ENCODE data around the gene PTEN.
"Not testable (repeated sequence)": the region's sequence is repeated elsewhere in the genome, so short reads cannot be mapped to it uniquely, and the experiment has no call there.

The PTEN gene

GRCh38 chr10:87860816-87861403, 2.5 kb upstream of the PTEN start:
- Mint-ChIP-seq H3K36me3 (ENCODE audit: low read depth) (peaks cover 24% of the 10 kb centered on the region), H3K4me3 (peak overlapping the region; percentile 96), H3K4me1 (ENCODE audit: low read depth) (peaks cover 38% of the 10 kb centered on the region), H3K27me3 (no peaks in the 10 kb centered on the region), H3K27ac (no peak overlapping the region), H3K9me3 (no peaks in the 10 kb centered on the region)
- no peak for DNase-seq

GRCh38 chr10:87861566-87861952, 1.9 kb upstream of the PTEN start:
- H3K4me3 Mint-ChIP-seq, result peak overlapping the region; percentile 96
- no peaks in the 10 kb centered on the region for H3K9me3 Mint-ChIP-seq
- H3K4me1 Mint-ChIP-seq (ENCODE audit: low read depth), result peaks cover 42% of the 10 kb centered on the region
- H3K36me3 Mint-ChIP-seq (ENCODE audit: low read depth), result peaks cover 27% of the 10 kb centered on the region
- peak overlapping the region; percentile 97 for H3K27ac Mint-ChIP-seq
- no peaks in the 10 kb centered on the region for H3K27me3 Mint-ChIP-seq
- no peak for DNase-seq

GRCh38 chr10:87861953-87862678, 1.3 kb upstream of the PTEN start:
- DNase-seq, result peak; percentile 95
- H3K36me3 Mint-ChIP-seq (ENCODE audit: low read depth), result peaks cover 31% of the 10 kb centered on the region
- H3K27me3 Mint-ChIP-seq, result no peaks in the 10 kb centered on the region
- H3K27ac Mint-ChIP-seq, result peak overlapping the region; percentile 97
- H3K4me1 Mint-ChIP-seq (ENCODE audit: low read depth), result peaks cover 46% of the 10 kb centered on the region
- H3K4me3 Mint-ChIP-seq, result peak overlapping the region; percentile 96
- no peaks in the 10 kb centered on the region for H3K9me3 Mint-ChIP-seq

GRCh38 chr10:87862679-87863052, 759 bp upstream of the PTEN start:
- H3K9me3 Mint-ChIP-seq, result no peaks in the 10 kb centered on the region
- DNase-seq, result no peak
- no peaks in the 10 kb centered on the region for H3K27me3 Mint-ChIP-seq
- H3K27ac Mint-ChIP-seq, result peak overlapping the region; percentile 97
- H3K36me3 Mint-ChIP-seq (ENCODE audit: low read depth), result peaks cover 34% of the 10 kb centered on the region
- peaks cover 50% of the 10 kb centered on the region for H3K4me1 Mint-ChIP-seq (ENCODE audit: low read depth)
- H3K4me3 Mint-ChIP-seq, result peak overlapping the region; percentile 96

GRCh38 chr10:87863951-87864495, 598 bp downstream of the PTEN start:
- not testable (repeated sequence) for H3K9me3 Mint-ChIP-seq, H3K27me3 Mint-ChIP-seq
- peak overlapping the region; percentile 87 for H3K27ac Mint-ChIP-seq
- peak; percentile 64 for DNase-seq
- peak overlapping the region; percentile 96 for H3K4me3 Mint-ChIP-seq
- peaks cover 45% of the 10 kb centered on the region for H3K36me3 Mint-ChIP-seq (ENCODE audit: low read depth)
- peaks cover 61% of the 10 kb centered on the region for H3K4me1 Mint-ChIP-seq (ENCODE audit: low read depth)

GRCh38 chr10:87864496-87865059, 1.2 kb downstream of the PTEN start:
- H3K36me3 Mint-ChIP-seq (ENCODE audit: low read depth), result peaks cover 45% of the 10 kb centered on the region
- no peaks in the 10 kb centered on the region for H3K9me3 Mint-ChIP-seq
- H3K27ac Mint-ChIP-seq, result peak overlapping the region; percentile 87
- DNase-seq, result no peak
- peaks cover 64% of the 10 kb centered on the region for H3K4me1 Mint-ChIP-seq (ENCODE audit: low read depth)
- H3K4me3 Mint-ChIP-seq, result peak overlapping the region; percentile 96
- no peaks in the 10 kb centered on the region for H3K27me3 Mint-ChIP-seq

GRCh38 chr10:87865241-87865881, 1.9 kb downstream of the PTEN start:
- DNase-seq, result no peak
- peaks cover 66% of the 10 kb centered on the region for H3K4me1 Mint-ChIP-seq (ENCODE audit: low read depth)

GRCh38 chr10:87866412-87866974, 3.1 kb downstream of the PTEN start:
- Mint-ChIP-seq H3K9me3 (no peaks in the 10 kb centered on the region), H3K4me1 (ENCODE audit: low read depth) (peaks cover 65% of the 10 kb centered on the region), H3K4me3 (peak overlapping the region; percentile 96), H3K27ac (peak overlapping the region; percentile 18), H3K27me3 (no peaks in the 10 kb centered on the region), H3K36me3 (ENCODE audit: low read depth) (peaks cover 50% of the 10 kb centered on the region)
- no peak for DNase-seq

More at GRCh38 chr10:87865241-87865881, 1.9 kb downstream of the PTEN start:
- Mint-ChIP-seq H3K9me3 (no peaks in the 10 kb centered on the region), H3K36me3 (ENCODE audit: low read depth) (peaks cover 45% of the 10 kb centered on the region), H3K4me3 (peak overlapping the region; percentile 96), H3K27ac (peak overlapping the region; percentile 51), H3K27me3 (no peaks in the 10 kb centered on the region)

GRCh38 chr10:87867453-87867852, 4.0 kb downstream of the PTEN start:
- Mint-ChIP-seq H3K9me3 (no peaks in the 10 kb centered on the region), H3K4me1 (ENCODE audit: low read depth) (peaks cover 66% of the 10 kb centered on the region), H3K36me3 (ENCODE audit: low read depth) (peaks cover 54% of the 10 kb centered on the region), H3K27ac (no peak overlapping the region), H3K4me3 (peak overlapping the region; percentile 96), H3K27me3 (no peaks in the 10 kb centered on the region)
- no peak for DNase-seq

GRCh38 chr10:87868277-87868676, 4.9 kb downstream of the PTEN start:
- Mint-ChIP-seq H3K4me1 (ENCODE audit: low read depth) (peaks cover 70% of the 10 kb centered on the region), H3K36me3 (ENCODE audit: low read depth) (peaks cover 49% of the 10 kb centered on the region), H3K27ac (no peak overlapping the region)

GRCh38 chr10:87869139-87869538, 5.7 kb downstream of the PTEN start:
- H3K27ac Mint-ChIP-seq, result not testable (repeated sequence)

More at GRCh38 chr10:87868277-87868676, 4.9 kb downstream of the PTEN start:
- no peak for DNase-seq
- no peaks in the 10 kb centered on the region for H3K27me3 Mint-ChIP-seq
- no peaks in the 10 kb centered on the region for H3K9me3 Mint-ChIP-seq
- peak overlapping the region; percentile 67 for H3K4me3 Mint-ChIP-seq

GRCh38 chr10:87869773-87870551, 6.5 kb downstream of the PTEN start:
- DNase-seq, result no peak
- Mint-ChIP-seq H3K9me3 (no peaks in the 10 kb centered on the region), H3K4me3 (no peak overlapping the region), H3K36me3 (ENCODE audit: low read depth) (peaks cover 40% of the 10 kb centered on the region), H3K27me3 (no peaks in the 10 kb centered on the region), H3K27ac (no peak overlapping the region), H3K4me1 (ENCODE audit: low read depth) (peaks cover 81% of the 10 kb centered on the region)

More at GRCh38 chr10:87869139-87869538, 5.7 kb downstream of the PTEN start:
- Mint-ChIP-seq H3K36me3 (ENCODE audit: low read depth) (peaks cover 48% of the 10 kb centered on the region), H3K4me1 (ENCODE audit: low read depth) (peaks cover 78% of the 10 kb centered on the region), H3K4me3 (peak overlapping the region; percentile 67)
- H3K9me3 Mint-ChIP-seq, H3K27me3 Mint-ChIP-seq, DNase-seq: not testable (repeated sequence)

- Mint-ChIP-seq H3K4me1 (ENCODE audit: low read depth) (peaks cover 68% of the 10 kb centered on the region), H3K4me3 (no peak overlapping the region), H3K9me3 (no peaks in the 10 kb centered on the region), H3K27me3 (no peaks in the 10 kb centered on the region), H3K27ac (no peak overlapping the region), H3K36me3 (ENCODE audit: low read depth) (peaks cover 26% of the 10 kb centered on the region)
- no peak for DNase-seq
Observed at GRCh38 chr10:87872828-87873227, 9.4 kb downstream of the PTEN start.

- Mint-ChIP-seq H3K27me3 (no peaks in the 10 kb centered on the region), H3K4me3 (no peak overlapping the region), H3K27ac (no peak overlapping the region), H3K9me3 (no peaks in the 10 kb centered on the region), H3K4me1 (ENCODE audit: low read depth) (peaks cover 67% of the 10 kb centered on the region), H3K36me3 (ENCODE audit: low read depth) (peaks cover 26% of the 10 kb centered on the region)
- no peak for DNase-seq
Observed at GRCh38 chr10:87873656-87874055, 10.2 kb downstream of the PTEN start.
